ENCODE measurements around the gene WDR44. TPM values are rescaled to one million over a fixed set of nuclear protein-coding genes. Genes with fewer than 3 reads are reported as not detected.
A peak's percentile ranks its signal among the peaks of the same experiment; 100 is the strongest.
"Not testable (repeated sequence)": the region's sequence is repeated elsewhere in the genome, so short reads cannot be mapped to it uniquely, and the experiment has no call there.

The WDR44 gene
- 10 to 100 TPM; 11.7 to 12.2 TPM for total RNA-seq
- 12.0 TPM for polyA plus RNA-seq (2013, experiment 1 of 2)
- 14.8 TPM for polyA plus RNA-seq (2013, experiment 2 of 2)
- 16.2 to 83.8 (median 42.4) reads per million in 172 experiments for total RNA-seq

GRCh38 chrX:118345464-118346257, at the start of gene WDR44:
TSS of gene WDR44 (plus strand) at chrX:118346106. CDS start at chrX:118346504, 398 bp downstream.
- no peaks in the 10 kb centered on the region for H3K27me3 Mint-ChIP-seq

GRCh38 chrX:118305827-118306226, 40.1 kb upstream of the WDR44 start:
- POLR2A ChIA-PET; H3K4me3 ChIP-seq (ENCODE audit: low read length); intact Hi-C loops (cut with DNase I, micrococcal nuclease); H3K4me3 Mint-ChIP-seq; ATAC-seq (ENCODE audit: poor library complexity); H3K27me3 ChIP-seq (ENCODE audit: control insufficient read depth in 1 of 2, insufficient read depth in 2 of 2, low read length in 2 of 2); CTCF ChIA-PET; H3K4me1 ChIP-seq (ENCODE audit: insufficient read depth, low read length); DNase-seq; H3K36me3 Mint-ChIP-seq (ENCODE audit: low read depth); H3K9me3 Mint-ChIP-seq; H3K9me3 ChIP-seq (ENCODE audit: control insufficient read depth in 1 of 2, insufficient read depth in 1 of 2, low read length in 2 of 2); H3K27me3 Mint-ChIP-seq; H3K4me1 Mint-ChIP-seq (ENCODE audit: low read depth); H3K36me3 ChIP-seq (ENCODE audit: insufficient read depth, low read length); H3K27ac ChIP-seq (ENCODE audit: low read depth in 1 of 2, low read length in 2 of 2); H3K27ac Mint-ChIP-seq: not testable (repeated sequence)

More at GRCh38 chrX:118345464-118346257, at the start of gene WDR44:
- H3K36me3 Mint-ChIP-seq (ENCODE audit: low read depth) = peaks cover 18% of the 10 kb centered on the region
- no peaks in the 10 kb centered on the region for H3K27me3 ChIP-seq (ENCODE audit: control insufficient read depth in 1 of 2, insufficient read depth in 2 of 2, low read length in 2 of 2)
- peak within 1 kb of the TSS; percentile 99 for H3K27ac Mint-ChIP-seq
- POLR2A ChIA-PET = interaction anchor here (1.0 to 1.4 kb wide), 5 partner anchors 9 to 183 kb away, joined by 3 to 6 read pairs (median 3); partner anchors contain the start of gene DOCK11
- no peaks in the 10 kb centered on the region for H3K9me3 ChIP-seq (ENCODE audit: control insufficient read depth in 1 of 2, insufficient read depth in 1 of 2, low read length in 2 of 2)
- peak within 1 kb of the TSS; percentile 97 for H3K4me3 ChIP-seq (ENCODE audit: low read length)
- TF ChIP-seq CTCF (IDR thresholded peaks at IDR 0.05) = no peak
- peak; percentile 85 to 97 (median 91) for DNase-seq
- CTCF ChIA-PET = interaction anchor here (1.3 kb wide), 1 partner anchor 11 kb away, joined by 3 read pairs; no protein-coding TSS in a partner anchor
- peak within 1 kb of the TSS; percentile 87 to 88 for H3K27ac ChIP-seq (ENCODE audit: low read depth in 1 of 2, low read length in 2 of 2)
- H3K9me3 Mint-ChIP-seq = no peaks in the 10 kb centered on the region
- H3K4me1 Mint-ChIP-seq (ENCODE audit: low read depth) = peaks cover 43% of the 10 kb centered on the region
- H3K4me3 Mint-ChIP-seq = peak within 1 kb of the TSS; percentile 100
- intact Hi-C loops (cut with DNase I, micrococcal nuclease) = loop anchor here (10.0 kb wide), 2 partner anchors 49 to 889 kb away; partner anchors contain the start of gene PGRMC1 (in 1 of the 2)
- H3K4me1 ChIP-seq (ENCODE audit: insufficient read depth, low read length) = peaks cover 17% of the 10 kb centered on the region
- no peaks in the 10 kb centered on the region for H3K36me3 ChIP-seq (ENCODE audit: insufficient read depth, low read length)
- peak; percentile 87 for ATAC-seq (ENCODE audit: poor library complexity)

GRCh38 chrX:118315529-118315928, 30.4 kb upstream of the WDR44 start:
- Histone ChIP-seq H3K4me1 (ENCODE audit: insufficient read depth, low read length) (no peaks in the 10 kb centered on the region), H3K27me3 (ENCODE audit: control insufficient read depth in 1 of 2, insufficient read depth in 2 of 2, low read length in 2 of 2) (no peaks in the 10 kb centered on the region), H3K27ac (ENCODE audit: low read depth in 1 of 2, low read length in 2 of 2) (no peak overlapping the region), H3K4me3 (ENCODE audit: low read length) (no peak overlapping the region), H3K9me3 (ENCODE audit: control insufficient read depth in 1 of 2, insufficient read depth in 1 of 2, low read length in 2 of 2) (no peaks in the 10 kb centered on the region), H3K36me3 (ENCODE audit: insufficient read depth, low read length) (no peaks in the 10 kb centered on the region)
- no peak for ATAC-seq (ENCODE audit: poor library complexity)
- no peak overlapping the region for H3K4me3 Mint-ChIP-seq
- no peaks in the 10 kb centered on the region for H3K36me3 Mint-ChIP-seq (ENCODE audit: low read depth)
- no peaks in the 10 kb centered on the region for H3K4me1 Mint-ChIP-seq (ENCODE audit: low read depth)
- intact Hi-C loops (cut with DNase I, micrococcal nuclease) = no loop called here
- no peak overlapping the region for H3K27ac Mint-ChIP-seq
- ChIA-PET CTCF (no interaction called here), POLR2A (no interaction called here)
- no peak for DNase-seq
- H3K9me3 Mint-ChIP-seq = no peaks in the 10 kb centered on the region
- H3K27me3 Mint-ChIP-seq = no peaks in the 10 kb centered on the region
- TF ChIP-seq CTCF (IDR thresholded peaks at IDR 0.05) = no peak

Measured in CD4-positive, alpha-beta T cell (primary cell).